HG03139 (cell line): ENCODE results near the gene FLRT1.
A peak's percentile ranks its signal among the peaks of the same experiment; 100 is the strongest.

Experiments used
- ATAC-seq: cut with Tn5 transposase; IDR thresholded peaks from one replicate; pipeline ENCODE4 v1.9.1; 2021; ENCODE audit not compliant: unreplicated experiment

The FLRT1 gene

DNA sequence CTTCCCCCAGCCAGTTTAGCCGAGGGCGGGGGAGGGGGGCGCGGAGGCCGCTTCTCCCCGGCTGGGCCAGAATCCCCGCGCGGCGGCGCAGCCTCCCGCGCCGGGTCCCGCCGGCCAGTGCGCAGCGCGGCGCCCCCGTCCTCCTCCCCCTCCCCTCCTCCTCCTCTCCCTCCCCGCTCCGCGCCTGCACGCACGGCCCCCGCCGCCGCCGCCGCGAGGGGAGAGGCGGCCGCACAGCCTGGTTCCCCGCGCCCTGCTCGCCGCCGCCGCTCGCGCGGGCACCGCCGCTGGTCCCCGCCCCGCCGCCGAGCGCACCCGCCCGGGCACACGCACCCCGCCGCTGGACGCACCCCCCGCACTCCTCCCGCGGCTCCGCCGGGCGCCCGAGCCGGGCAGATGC lies at the start of gene FLRT1:
Gene FLRT1 (plus strand): TSS at position 356 of the 400 bp plus-strand sequence. CDS start 80,337 bp downstream, outside the sequence.
- no peak for ATAC-seq

GRCh38 chr11:63986156-63986931 lies 49.4 kb upstream of the FLRT1 start, which contains the start of gene OTUB1:
Gene OTUB1 (plus strand): TSS chr11:63986438. CDS start chr11:63986457, 19 bp downstream.
- ATAC-seq: peak; percentile 87

GRCh38 chr11:63986932-63987513 lies 48.7 kb upstream of the FLRT1 start:
- no peak for ATAC-seq

GRCh38 chr11:63991558-63991957 lies 44.2 kb upstream of the FLRT1 start:
- no peak for ATAC-seq

GRCh38 chr11:63993100-63993499 lies 42.6 kb upstream of the FLRT1 start:
- no peak for ATAC-seq

GRCh38 chr11:63993993-63994392 lies 41.7 kb upstream of the FLRT1 start:
- no peak for ATAC-seq

DNA sequence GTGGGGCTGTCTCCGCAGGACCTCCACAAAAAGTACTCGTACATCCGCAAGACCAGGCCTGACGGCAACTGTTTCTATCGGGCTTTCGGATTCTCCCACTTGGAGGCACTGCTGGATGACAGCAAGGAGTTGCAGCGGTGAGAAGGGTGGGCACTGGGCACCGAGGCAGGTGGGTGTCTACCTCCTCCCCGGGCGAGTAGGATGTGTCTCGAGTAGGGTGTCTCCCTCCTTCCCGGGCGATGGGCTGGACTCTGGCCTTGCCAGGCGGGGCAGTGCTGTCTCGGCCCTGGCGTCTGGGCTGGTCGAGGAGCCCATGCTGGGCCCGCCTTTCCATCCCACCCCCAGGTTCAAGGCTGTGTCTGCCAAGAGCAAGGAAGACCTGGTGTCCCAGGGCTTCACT lies 39.2 kb upstream of the FLRT1 start:
- ATAC-seq: no peak

GRCh38 chr11:63997104-63997700 lies 38.5 kb upstream of the FLRT1 start:
- ATAC-seq: no peak

DNA sequence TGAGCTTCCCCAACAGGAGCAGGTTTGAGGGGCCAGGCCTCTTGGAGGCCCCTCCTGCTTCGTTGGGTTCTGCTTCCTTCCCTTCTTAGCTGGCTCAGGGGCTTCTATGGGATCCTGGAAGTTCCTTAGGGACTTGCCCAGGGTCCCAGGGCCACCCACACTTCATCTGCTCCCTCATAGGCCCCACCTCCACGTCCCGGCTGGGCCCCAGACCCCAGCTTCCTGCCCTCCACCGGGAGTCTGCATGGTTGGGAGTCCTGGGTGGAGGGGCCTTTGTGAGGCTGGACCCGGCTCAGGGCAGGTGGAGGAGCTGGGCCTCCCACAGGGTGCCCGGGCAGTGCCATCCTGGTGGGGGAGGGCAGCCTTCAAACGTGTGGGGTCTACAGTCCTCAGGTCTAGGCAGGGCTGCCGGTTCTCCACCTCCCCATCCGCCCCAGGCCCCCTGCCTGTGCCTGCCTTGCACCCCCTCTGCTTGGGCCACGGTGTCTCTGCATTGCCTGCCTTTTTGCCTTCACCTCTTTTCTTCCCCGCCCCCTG lies 37.9 kb upstream of the FLRT1 start:
- ATAC-seq: no peak

DNA sequence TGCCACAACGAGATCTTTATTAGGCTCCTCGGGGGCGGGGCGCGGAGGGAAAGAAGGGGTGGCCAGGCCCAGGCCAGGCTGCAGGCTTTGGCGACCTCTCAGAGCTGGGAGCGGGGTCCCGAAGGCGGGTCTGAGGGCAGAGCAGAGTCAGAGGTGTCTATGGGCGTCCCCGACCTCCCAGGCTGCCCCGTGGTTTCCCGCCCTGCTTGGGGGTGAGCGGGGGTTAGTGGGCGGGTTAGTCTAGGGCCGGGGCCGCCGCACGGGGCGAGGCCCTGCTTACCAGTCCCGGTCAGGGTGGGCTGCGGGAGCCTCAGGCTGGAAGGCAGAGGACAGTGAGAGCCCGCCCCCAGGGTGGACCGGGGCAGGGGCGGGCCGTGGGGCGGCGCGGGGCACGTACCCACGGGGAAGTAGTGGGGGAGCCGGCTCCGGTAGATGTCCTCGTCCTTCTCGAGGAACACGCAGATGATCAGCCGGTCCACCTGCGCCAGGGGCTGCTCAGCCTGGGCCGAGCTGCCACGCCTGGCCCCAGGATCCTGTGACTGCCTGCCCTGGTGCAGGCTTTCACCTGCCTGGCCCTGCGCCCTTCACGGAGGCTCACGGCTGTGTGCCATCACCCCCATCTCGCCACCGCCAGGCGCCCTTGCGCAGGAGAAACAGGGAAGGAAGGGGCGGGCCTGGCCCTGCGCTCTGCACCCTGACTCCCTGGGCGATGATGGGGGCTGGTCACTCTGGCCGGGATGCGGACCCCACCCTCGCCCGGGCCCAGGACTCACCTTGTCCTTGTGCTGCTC lies 37.0 kb upstream of the FLRT1 start:
- no peak for ATAC-seq

- no peak for ATAC-seq
Observed at GRCh38 chr11:63999349-64000025, 36.2 kb upstream of the FLRT1 start.

DNA sequence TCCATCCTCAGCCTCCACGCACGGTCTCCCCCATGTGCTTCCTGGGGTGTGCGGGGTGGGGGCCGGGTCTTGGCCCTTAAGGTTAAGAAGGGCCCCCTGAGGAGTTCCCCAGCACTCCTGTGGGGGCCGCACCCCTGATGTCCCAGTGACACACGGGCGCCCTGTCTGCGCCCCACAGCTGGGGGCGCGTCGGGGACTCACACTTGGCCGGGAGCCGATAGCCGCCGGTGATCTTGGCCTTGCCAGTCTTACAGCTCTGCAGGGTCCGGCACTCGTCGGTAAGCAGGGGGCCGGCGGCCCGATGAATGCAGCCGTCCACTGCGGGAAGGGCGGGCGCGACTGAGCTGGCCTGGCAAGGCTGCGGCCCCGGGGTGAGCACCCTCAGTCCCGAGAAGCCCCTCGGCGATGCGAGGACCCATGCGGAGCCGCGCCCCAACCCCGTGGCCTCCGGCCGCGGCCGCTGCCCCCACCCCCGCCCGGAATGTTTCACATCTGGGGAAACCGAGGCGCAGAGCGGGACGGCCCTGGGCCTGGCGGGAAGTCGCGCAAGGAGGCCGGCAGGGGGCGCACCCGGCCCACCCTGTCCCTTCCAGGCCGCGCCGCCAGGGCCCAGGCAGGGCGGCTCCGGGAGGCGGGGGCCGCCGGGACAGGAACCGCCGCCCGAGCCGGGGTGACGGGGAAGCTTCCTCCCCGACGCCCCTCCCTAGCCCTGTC lies 35.5 kb upstream of the FLRT1 start:
- ATAC-seq: no peak

- no peak for ATAC-seq
Observed at GRCh38 chr11:64000740-64001483, 34.8 kb upstream of the FLRT1 start.

GRCh38 chr11:64001484-64002420 lies 34.0 kb upstream of the FLRT1 start:
- ATAC-seq: no peak

DNA sequence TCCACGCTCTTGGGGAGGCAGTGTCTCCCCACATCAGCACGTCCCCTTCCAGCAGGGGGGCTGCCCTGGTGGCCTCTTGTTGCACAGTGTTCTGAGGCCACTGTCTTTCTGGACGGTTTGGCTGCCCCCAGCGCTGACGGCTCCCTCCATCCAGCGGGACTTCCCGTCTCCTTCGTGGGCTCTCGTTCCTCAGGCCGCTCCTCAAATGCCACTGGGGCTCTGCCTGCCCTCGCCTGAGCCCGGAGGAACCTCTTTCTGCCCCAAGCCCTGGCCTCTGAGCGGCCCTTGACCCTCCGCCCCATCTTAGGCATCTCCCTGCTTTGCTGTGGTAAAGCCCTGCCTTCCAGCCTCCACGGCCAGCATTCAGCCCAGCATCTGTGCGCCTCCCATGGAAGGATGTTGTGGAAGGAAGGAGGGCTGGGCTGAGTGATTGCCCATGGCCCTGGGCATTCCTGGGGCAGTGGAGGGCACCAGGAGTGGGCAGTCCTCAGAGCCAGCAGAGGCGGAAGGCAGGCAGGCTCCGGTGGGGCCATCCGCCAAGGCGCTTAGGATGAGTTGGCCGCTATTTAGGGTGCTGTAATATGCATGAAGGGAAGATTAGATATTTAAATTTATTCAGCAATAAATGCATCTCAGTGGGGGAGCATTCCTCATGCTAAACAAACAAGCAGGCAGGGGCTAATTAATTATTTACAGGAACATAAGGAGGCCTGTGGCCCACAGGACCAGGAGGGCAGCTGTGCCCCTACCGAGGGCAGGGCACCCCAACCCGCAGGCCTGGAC lies 31.7 kb upstream of the FLRT1 start:
- ATAC-seq: no peak

DNA sequence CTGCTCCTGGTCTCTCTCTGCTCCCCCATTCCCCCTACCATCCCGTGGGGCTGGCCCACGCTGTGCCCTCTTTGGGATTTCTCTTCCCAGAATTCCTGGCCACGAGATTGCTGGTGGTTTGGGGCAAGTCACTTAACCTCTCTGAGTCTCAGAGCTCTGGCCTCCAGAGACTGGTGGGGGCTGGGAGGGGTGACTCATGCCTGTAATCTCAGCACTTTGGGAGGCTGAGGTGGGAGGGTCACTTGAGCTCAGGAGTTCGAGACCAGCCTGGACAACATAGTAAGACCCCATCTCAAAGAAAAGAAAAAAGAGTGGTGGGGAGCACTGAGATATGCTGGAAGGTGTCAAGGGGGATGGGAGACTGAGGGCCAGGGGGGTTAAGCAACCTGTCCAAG lies 31.1 kb upstream of the FLRT1 start:
- ATAC-seq: no peak

DNA sequence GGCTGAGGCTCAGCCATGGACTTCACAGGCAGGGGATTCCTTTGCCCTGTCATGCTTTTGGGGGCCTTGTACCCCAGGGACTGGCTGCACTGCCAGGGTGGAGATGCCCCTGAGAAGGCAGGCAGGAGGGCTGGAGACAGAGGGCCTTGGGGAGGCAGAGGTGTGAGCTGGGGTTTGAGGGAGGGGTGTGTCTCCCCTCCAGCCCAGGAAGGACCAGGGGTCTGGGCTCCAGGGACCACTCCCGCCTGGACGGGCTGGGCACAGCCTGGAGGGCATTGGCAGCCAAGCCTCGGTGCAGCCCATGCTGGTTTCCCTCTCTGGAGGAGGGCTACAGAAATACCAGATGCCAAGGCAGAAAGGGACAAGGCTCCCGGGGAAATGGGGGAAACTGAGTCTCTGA lies 30.0 kb upstream of the FLRT1 start:
- no peak for ATAC-seq
